HG03139 (cell line): ENCODE data around the gene UBE2L3.
"Not testable (repeated sequence)": the region's sequence is repeated elsewhere in the genome, so short reads cannot be mapped to it uniquely, and the experiment has no call there.

Experiments
- ATAC-seq: cut with Tn5 transposase; IDR thresholded peaks from one replicate; pipeline ENCODE4 v1.9.1; 2021; ENCODE audit not compliant: unreplicated experiment

UBE2L3 gene

DNA sequence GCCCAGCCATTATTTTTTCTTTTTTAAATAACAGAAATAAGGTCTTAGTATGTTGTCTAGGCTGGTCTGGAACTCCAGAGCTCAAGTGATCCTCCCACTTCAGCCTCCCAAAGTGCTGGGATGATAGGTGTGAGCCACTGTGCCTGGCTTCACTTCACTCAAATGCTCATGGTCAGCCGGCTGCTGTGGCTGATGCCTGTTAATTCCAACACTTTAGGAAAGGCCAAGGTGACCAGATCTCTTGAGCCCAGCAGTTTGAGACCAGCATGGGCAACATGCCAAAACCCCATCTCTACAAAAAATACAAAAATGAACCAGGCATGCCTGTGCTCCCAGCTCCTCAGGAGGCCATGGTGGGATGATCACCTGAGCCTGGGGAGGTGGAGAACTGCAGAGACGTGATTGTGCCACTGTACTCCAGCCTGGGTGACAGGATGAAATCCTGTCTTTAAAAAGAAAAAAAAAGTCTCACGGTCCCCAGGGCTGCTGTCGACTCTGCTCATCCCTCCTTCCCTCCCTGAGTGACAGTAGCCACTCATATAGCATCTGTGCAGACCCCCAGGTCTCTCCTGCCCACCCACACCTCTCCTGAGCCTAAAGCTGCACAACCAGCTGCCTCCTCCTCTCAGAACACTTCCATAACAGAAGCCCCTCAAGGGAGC, 58.7 kb downstream of the UBE2L3 start:
- ATAC-seq: no peak

- no peak for ATAC-seq
Observed at GRCh38 chr22:21626735-21627469, 59.4 kb downstream of the UBE2L3 start.

- ATAC-seq: no peak
Observed at GRCh38 chr22:21628386-21629254, 61.1 kb downstream of the UBE2L3 start.

GRCh38 chr22:21629255-21630149, 62.0 kb downstream of the UBE2L3 start, which contains the start of gene YDJC:
Gene YDJC (minus strand): TSS chr22:21630022. CDS start chr22:21630014, 8 bp downstream.
- peak; percentile 68 for ATAC-seq

DNA sequence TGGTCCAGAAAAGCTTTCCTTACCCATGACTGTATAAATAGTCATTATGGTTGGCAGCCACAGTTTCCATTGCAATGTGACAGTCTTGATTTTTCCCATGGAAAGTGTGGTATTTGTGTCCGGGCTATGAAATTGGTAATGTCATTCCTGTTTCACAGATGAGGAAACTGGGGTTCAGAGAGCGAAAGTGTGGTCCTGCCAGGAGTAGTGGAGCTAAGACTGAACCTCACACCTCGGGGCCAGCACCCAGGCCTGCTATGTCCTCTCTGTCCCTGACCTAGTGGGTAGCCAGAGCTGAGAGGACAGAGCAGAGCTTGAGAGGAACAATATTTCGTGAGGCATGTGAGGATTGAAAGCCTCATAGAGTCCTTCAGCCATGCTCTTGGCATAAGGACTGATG, 63.5 kb downstream of the UBE2L3 start:
- ATAC-seq: no peak

DNA sequence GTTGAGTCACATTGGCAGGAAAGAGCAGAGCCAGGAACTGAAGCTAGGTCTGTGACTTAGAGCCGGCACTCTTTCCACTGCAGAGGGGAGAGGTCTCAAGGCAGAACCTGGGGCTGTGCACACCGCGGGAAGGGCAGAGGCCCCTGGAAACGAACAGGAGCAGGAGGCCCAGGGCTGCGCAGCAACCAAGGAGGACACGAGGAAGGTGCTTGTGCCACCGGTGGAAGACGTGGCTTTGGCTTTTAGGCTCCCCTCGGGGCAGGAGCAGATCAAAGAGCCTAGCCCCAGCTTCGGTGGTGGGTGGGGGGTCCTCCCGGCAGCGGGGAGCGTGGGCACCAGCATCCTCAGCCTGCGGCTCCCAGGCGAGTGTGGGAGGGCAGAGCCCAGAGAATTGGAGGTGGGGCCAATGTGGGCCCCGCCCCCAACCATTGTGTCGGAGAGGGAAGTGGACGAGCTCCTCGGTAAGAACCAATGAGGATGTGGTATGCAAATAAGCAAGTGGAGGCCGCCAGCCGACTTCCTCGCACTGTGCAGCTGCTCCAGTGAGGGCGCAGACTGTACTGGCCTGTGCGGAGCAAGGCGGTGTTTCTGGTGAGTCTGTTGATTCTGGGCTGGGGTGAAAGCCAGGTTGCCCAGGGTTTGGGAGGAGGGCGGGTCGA, 64.9 kb downstream of the UBE2L3 start, which contains the start of gene CCDC116:
Gene CCDC116 (plus strand): TSS at position 524 of the 659 bp plus-strand sequence. CDS start 422 bp downstream, outside the sequence.
- ATAC-seq: no peak

- ATAC-seq: no peak
Observed at GRCh38 chr22:21632931-21633330, 65.4 kb downstream of the UBE2L3 start.

- ATAC-seq: no peak
Observed at GRCh38 chr22:21633481-21633880, 66.0 kb downstream of the UBE2L3 start.

DNA sequence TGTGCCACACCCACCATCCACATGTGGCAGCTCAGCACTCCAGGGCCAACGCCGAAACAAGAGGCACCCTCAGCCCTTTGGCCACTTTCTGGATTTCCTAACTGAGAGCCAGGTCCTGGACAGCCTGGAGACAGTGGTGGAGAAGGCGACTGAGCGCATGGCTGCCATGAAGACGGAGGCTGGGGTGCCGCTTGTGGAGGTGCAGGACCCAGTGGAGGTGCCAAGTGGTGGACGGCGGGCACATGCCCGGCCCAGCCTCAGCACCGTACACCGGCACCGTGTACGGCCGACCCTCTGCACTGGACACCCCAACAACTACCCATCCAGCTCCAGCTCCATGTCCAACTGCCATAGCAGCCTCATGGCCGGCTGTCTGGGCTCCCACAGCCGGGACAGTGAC, 66.6 kb downstream of the UBE2L3 start:
- ATAC-seq: no peak

- ATAC-seq: no peak
Observed at GRCh38 chr22:21634844-21635243, 67.3 kb downstream of the UBE2L3 start.

GRCh38 chr22:21635771-21636510, 68.4 kb downstream of the UBE2L3 start:
- ATAC-seq: no peak

- no peak for ATAC-seq
Observed at GRCh38 chr22:21636629-21637218, 69.2 kb downstream of the UBE2L3 start.

DNA sequence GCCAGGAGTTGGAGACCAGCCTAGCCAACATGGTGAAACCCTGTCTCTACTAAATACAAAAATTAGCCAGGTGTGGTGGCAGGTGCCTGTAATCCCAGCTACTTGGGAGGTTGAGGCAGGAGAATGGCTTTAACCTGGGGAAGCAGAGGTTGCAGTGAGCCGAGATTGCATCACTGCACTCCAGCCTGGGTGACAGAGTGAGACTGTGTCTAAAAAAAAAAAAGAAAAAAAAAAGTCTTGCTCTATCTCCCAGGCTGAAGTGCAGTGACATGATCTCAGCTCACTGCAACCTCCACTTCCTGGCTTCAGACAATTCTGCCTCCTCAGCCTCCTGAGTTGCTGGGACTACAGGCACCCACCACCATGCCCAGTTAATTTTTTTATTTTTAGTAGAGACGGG, 69.9 kb downstream of the UBE2L3 start:
- not testable (repeated sequence) for ATAC-seq

- ATAC-seq: no peak
Observed at GRCh38 chr22:21639359-21639758, 71.8 kb downstream of the UBE2L3 start.

DNA sequence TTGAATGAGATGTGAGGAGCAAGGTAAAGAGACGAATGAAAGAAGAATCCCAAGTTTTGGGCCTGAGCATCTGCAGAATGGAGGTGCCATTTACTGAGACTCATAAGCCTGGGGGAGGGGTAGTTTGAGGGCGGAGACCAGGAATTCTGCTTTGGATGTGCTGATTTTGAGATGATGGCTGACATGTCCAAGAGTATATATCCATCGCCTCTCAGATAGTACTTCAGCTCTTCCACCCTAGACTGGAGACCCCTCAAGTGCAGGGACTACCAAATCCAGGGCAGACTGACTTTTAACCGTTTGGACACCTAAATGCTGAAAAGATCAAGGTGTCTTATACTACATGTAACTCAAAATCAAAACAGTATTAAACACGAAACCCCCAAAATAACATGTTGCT, 73.3 kb downstream of the UBE2L3 start:
- no peak for ATAC-seq

DNA sequence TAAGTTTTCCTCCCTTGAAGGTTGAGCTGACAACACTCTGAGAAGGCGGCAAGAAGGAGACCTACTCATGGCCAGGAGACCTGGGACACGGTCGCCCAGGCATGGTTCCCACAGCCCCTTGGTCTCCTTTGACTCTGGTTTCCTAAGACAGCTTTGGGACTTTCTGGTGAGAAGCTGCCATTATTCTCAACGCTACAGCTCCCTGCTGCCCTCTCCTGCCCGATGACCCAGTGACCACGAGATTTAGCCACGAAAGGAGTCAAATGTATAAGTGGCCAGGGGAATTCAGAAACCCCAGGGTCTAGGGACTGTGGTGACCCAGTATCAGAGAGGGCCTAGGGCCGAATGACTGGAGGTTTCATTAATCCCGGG, 73.9 kb downstream of the UBE2L3 start:
- no peak for ATAC-seq

DNA sequence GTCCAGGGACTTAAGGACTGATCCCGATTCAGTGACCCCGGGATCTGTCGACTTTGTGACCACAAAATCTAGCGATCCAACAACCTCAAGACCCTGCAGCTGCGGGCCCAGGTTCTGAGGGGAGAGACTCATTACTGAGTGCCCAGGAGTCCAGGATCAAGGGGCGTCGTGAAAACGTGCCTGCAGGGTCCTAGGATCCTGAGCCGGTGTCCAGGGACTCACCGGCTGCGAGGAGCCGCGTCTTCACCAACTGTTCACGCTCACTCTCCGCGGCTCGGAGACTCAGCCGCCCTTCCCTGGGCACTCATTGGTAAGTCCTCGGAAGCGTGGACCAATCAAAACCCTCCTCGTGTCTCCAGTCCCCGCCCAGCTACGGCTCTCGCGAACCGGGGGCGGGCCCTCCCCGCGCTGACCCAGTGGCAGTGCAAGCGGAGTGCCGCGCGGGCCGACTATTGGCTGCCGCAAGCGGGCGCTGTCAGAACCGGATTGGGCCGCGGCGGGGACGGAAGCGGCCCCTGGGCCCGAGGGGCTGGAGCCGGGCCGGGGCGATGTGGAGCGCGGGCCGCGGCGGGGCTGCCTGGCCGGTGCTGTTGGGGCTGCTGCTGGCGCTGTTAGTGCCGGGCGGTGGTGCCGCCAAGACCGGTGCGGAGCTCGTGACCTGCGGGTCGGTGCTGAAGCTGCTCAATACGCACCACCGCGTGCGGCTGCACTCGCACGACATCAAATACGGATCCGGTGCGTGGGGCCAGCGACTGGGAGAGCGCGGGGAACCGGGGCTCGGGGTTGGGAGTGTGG, 74.5 kb downstream of the UBE2L3 start, which contains the start of gene SDF2L1:
Gene SDF2L1 (plus strand): TSS at position 514 of the 795 bp plus-strand sequence. CDS start 35 bp downstream, at position 549.
- ATAC-seq: peak; percentile 91
